ENCODE measurements around the gene CD4. TPM values are rescaled to one million over a fixed set of nuclear protein-coding genes. Genes with fewer than 3 reads are reported as not detected.

CD4 gene
- total RNA-seq, 4 donors from 2014 or later: 1.8 to 12.9 (median 3.8) TPM

GRCh38 chr12:6817662-6818157 lies 28.4 kb downstream of the CD4 start:
- Histone ChIP-seq H3K4me1 (no peaks in the 10 kb centered on the region), H3K4me3 (no peak overlapping the region), H3K27me3 (peaks cover 5 to 15% (median 10%) of the 10 kb centered on the region in 3 donors), H3K9me3 (no peaks in the 10 kb centered on the region), H3K27ac (no peak overlapping the region), H3K36me3 (no peaks in the 10 kb centered on the region)
- no peak for ATAC-seq
- no peak for DNase-seq
- intact Hi-C loops (cut with DNase I; ENCODE audit: low total_unique reads): no loop called here
- TF ChIP-seq POLR2A (IDR thresholded peaks at IDR 0.05) (no peak), CTCF (IDR thresholded peaks at IDR 0.05 in 4 of 5, conservative IDR thresholded peaks at IDR 0.05 in 1 of 5) (no peak)
- in situ Hi-C loops (cut with MboI; ENCODE audit: low sequenced_read_pairs in 4 of 4): no loop called here

GRCh38 chr12:6818222-6818621 lies 28.9 kb downstream of the CD4 start:
- in situ Hi-C loops (cut with MboI; ENCODE audit: low sequenced_read_pairs in 4 of 4) (no loop called here), intact Hi-C loops (cut with DNase I; ENCODE audit: low total_unique reads) (no loop called here)
- H3K27me3 ChIP-seq: peaks cover 9 to 18% (median 11%) of the 10 kb centered on the region in 3 donors
- H3K4me3 ChIP-seq: no peak overlapping the region
- no peak for TF ChIP-seq POLR2A (IDR thresholded peaks at IDR 0.05)
- no peak for TF ChIP-seq CTCF (IDR thresholded peaks at IDR 0.05 in 4 of 5, conservative IDR thresholded peaks at IDR 0.05 in 1 of 5)
- ATAC-seq: no peak
- no peaks in the 10 kb centered on the region for H3K36me3 ChIP-seq
- no peaks in the 10 kb centered on the region for H3K4me1 ChIP-seq
- H3K9me3 ChIP-seq: no peaks in the 10 kb centered on the region
- no peak for DNase-seq
- no peak overlapping the region for H3K27ac ChIP-seq

- no peak for ATAC-seq
- H3K4me3 ChIP-seq: no peak overlapping the region
- no peak for TF ChIP-seq POLR2A (IDR thresholded peaks at IDR 0.05)
- no peak for TF ChIP-seq CTCF (IDR thresholded peaks at IDR 0.05 in 4 of 5, conservative IDR thresholded peaks at IDR 0.05 in 1 of 5)
- intact Hi-C loops (cut with DNase I; ENCODE audit: low total_unique reads) (no loop called here), in situ Hi-C loops (cut with MboI; ENCODE audit: low sequenced_read_pairs in 4 of 4) (no loop called here)
- DNase-seq: no peak
- H3K36me3 ChIP-seq: no peaks in the 10 kb centered on the region
- peaks cover 13 to 22% (median 15%) of the 10 kb centered on the region in 3 donors for H3K27me3 ChIP-seq
- H3K4me1 ChIP-seq: no peaks in the 10 kb centered on the region
- H3K9me3 ChIP-seq: no peaks in the 10 kb centered on the region
- no peak overlapping the region for H3K27ac ChIP-seq
These were observed 29.3 kb downstream of the CD4 start for GRCh38 chr12:6818645-6819044.

- intact Hi-C loops (cut with DNase I; ENCODE audit: low total_unique reads): no loop called here
- DNase-seq: no peak
- no peak for ATAC-seq
- H3K36me3 ChIP-seq: no peaks in the 10 kb centered on the region
- no peaks in the 10 kb centered on the region for H3K4me1 ChIP-seq
- H3K27me3 ChIP-seq: peaks cover 13 to 29% (median 18%) of the 10 kb centered on the region in 3 donors
- H3K4me3 ChIP-seq: no peak overlapping the region
- TF ChIP-seq POLR2A (IDR thresholded peaks at IDR 0.05) (no peak), CTCF (IDR thresholded peaks at IDR 0.05 in 4 of 5, conservative IDR thresholded peaks at IDR 0.05 in 1 of 5) (no peak)
- H3K27ac ChIP-seq: no peak overlapping the region
- in situ Hi-C loops (cut with MboI; ENCODE audit: low sequenced_read_pairs in 4 of 4): no loop called here
- H3K9me3 ChIP-seq: no peaks in the 10 kb centered on the region
These were observed 30.0 kb downstream of the CD4 start for GRCh38 chr12:6819106-6820030.
